Activated CD4-positive, alpha-beta T cell treated with anti-CD3 and anti-CD28 coated beads, Interleukin-2, Interleukin-6, amounts not matched to agents 100 ng/mL and 50 ng/mL, durations not matched to agents 16 hours and 8 hours (primary cell): ENCODE results near the gene ATOH7.
"Not testable (repeated sequence)": the region's sequence is repeated elsewhere in the genome, so short reads cannot be mapped to it uniquely, and the experiment has no call there.

Source experiments
- DNase-seq: peaks from one replicate; pipeline ENCODE4 v3.0.0-alpha.2; 2020

Gene ATOH7

GRCh38 chr10:68235581-68235980, 3.7 kb upstream of the ATOH7 start:
- no peak for DNase-seq

GRCh38 chr10:68235111-68235510, 3.2 kb upstream of the ATOH7 start:
- DNase-seq: no peak

- no peak for DNase-seq
These were observed 1.1 kb upstream of the ATOH7 start for GRCh38 chr10:68233046-68233445.

- DNase-seq: peak; percentile 60
These were observed 652 bp downstream of the ATOH7 start for GRCh38 chr10:68231106-68231816.

- DNase-seq: no peak
These were observed 1.6 kb downstream of the ATOH7 start for GRCh38 chr10:68230268-68230667.

- no peak for DNase-seq
These were observed 7.1 kb downstream of the ATOH7 start for GRCh38 chr10:68224810-68225209.

GRCh38 chr10:68223535-68224165, 8.3 kb downstream of the ATOH7 start:
- no peak for DNase-seq

- no peak for DNase-seq
These were observed 9.5 kb downstream of the ATOH7 start for GRCh38 chr10:68222391-68222790.

GRCh38 chr10:68221196-68221595, 10.7 kb downstream of the ATOH7 start:
- no peak for DNase-seq

- no peak for DNase-seq
These were observed 13.1 kb downstream of the ATOH7 start for GRCh38 chr10:68218786-68219185.

- DNase-seq: peak; percentile 29
These were observed 19.1 kb downstream of the ATOH7 start for GRCh38 chr10:68212721-68213352.

- DNase-seq: no peak
These were observed 20.2 kb downstream of the ATOH7 start for GRCh38 chr10:68211669-68212068.

GRCh38 chr10:68208424-68209042, 23.4 kb downstream of the ATOH7 start:
- peak; percentile 40 for DNase-seq

- DNase-seq: peak; percentile 19
These were observed 29.0 kb downstream of the ATOH7 start for GRCh38 chr10:68202960-68203353.

GRCh38 chr10:68196701-68197100, 35.2 kb downstream of the ATOH7 start:
- no peak for DNase-seq

GRCh38 chr10:68195776-68196175, 36.1 kb downstream of the ATOH7 start:
- DNase-seq: not testable (repeated sequence)

GRCh38 chr10:68194290-68194689, 37.6 kb downstream of the ATOH7 start:
- DNase-seq: no peak

- DNase-seq: no peak
These were observed 39.8 kb downstream of the ATOH7 start for GRCh38 chr10:68192113-68192512.

- DNase-seq: no peak
These were observed 43.1 kb downstream of the ATOH7 start for GRCh38 chr10:68188835-68189234.

- no peak for DNase-seq
These were observed 46.8 kb downstream of the ATOH7 start for GRCh38 chr10:68185085-68185484.

GRCh38 chr10:68184546-68184945, 47.4 kb downstream of the ATOH7 start:
- DNase-seq: no peak
